Erythroblast (primary cell): Measurements from ENCODE around the gene NEK5.

Source experiments
- GATA1 ChIP-seq: IDR thresholded peaks from 2 replicates; pipeline ENCODE4 v1.6.1; 2011; ENCODE audit warnings: low read depth, mild to moderate bottlenecking, control low read depth, low read length, moderate library complexity
- POLR2A ChIP-seq: IDR thresholded peaks from 2 replicates; pipeline ENCODE4 v1.6.1; 2011; ENCODE audit warnings: mild to moderate bottlenecking, low read length

GRCh38 chr13:52104624-52105023 lies 24.2 kb downstream of the NEK5 start:
- TF ChIP-seq POLR2A (no peak), GATA1 (no peak)
